ENCODE measurements around the gene KRT71.

Gene KRT71

GRCh38 chr12:52497975-52498374 lies 55.0 kb downstream of the KRT71 start:
- no peak for DNase-seq (ENCODE audit: low read depth in 2 of 2)

GRCh38 chr12:52496590-52497071 lies 56.3 kb downstream of the KRT71 start:
- no peak for DNase-seq (ENCODE audit: low read depth in 2 of 2)

GRCh38 chr12:52496054-52496453 lies 56.9 kb downstream of the KRT71 start:
- DNase-seq (ENCODE audit: low read depth in 2 of 2) = no peak

GRCh38 chr12:52495389-52495788 lies 57.6 kb downstream of the KRT71 start:
- no peak for DNase-seq (ENCODE audit: low read depth in 2 of 2)

- no peak for DNase-seq (ENCODE audit: low read depth in 2 of 2)
Measured at GRCh38 chr12:52494518-52494917, 58.4 kb downstream of the KRT71 start.

GRCh38 chr12:52494100-52494499 lies 58.8 kb downstream of the KRT71 start:
- DNase-seq (ENCODE audit: low read depth in 2 of 2) = no peak

All from activated CD4-positive, alpha-beta T cell treated with anti-CD3 and anti-CD28 coated beads for 24 hours (primary cell).